Natural killer cell (primary cell): ENCODE results near the gene NDUFA13. TPM values are rescaled to one million over a fixed set of nuclear protein-coding genes. Genes with fewer than 3 reads are reported as not detected.

Experiments
- ATAC-seq, 3 donors: fragments of 150-1000 bp in 2 of 3; fragments of 200-7000 bp in 1 of 3; cut with Tn5 transposase; 1 replicate in 1 of 3; 2 replicates in 2 of 3; pipeline ENCODE4 v1.10.0; 2021; ENCODE audit warnings: mild to moderate bottlenecking in 2 of 3, moderate library complexity in 2 of 3
- DNase-seq, 2 donors: peaks; one replicate each; pipeline versions ENCODE4 v3.0.0 to v3.0.0-alpha.2; 2013 to 2021; ENCODE audit warnings: mixed read lengths in 1 of 2
- H3K27ac ChIP-seq: one replicate; pipeline ENCODE4 v1.5.1; 2013; ENCODE audit warnings: mild to moderate bottlenecking, low read length
- H3K27me3 ChIP-seq: one replicate; pipeline ENCODE4 v1.6.1; 2013; ENCODE audit warnings: low read length; ENCODE audit not compliant: control insufficient read depth, insufficient read depth
- H3K36me3 ChIP-seq: one replicate; pipeline ENCODE4 v1.6.1; 2013; ENCODE audit warnings: low read length; ENCODE audit not compliant: control insufficient read depth, insufficient read depth
- H3K4me1 ChIP-seq: one replicate; pipeline ENCODE4 v1.6.1; 2013; ENCODE audit warnings: low read length; ENCODE audit not compliant: control insufficient read depth, insufficient read depth
- H3K4me3 ChIP-seq: one replicate; pipeline ENCODE4 v1.5.1; 2013; ENCODE audit warnings: low read length
- H3K9me3 ChIP-seq: one replicate; pipeline ENCODE4 v1.6.1; 2013; ENCODE audit warnings: low read length; ENCODE audit not compliant: control insufficient read depth, insufficient read depth
- H3K27ac Mint-ChIP-seq, 2 donors: one replicate each; pipeline ENCODE4 v1.8.0; 2022; ENCODE audit warnings: mild to moderate bottlenecking in 2 of 2, mixed read lengths in 2 of 2, moderate library complexity in 1 of 2
- H3K27me3 Mint-ChIP-seq, 2 donors: one replicate each; pipeline ENCODE4 v1.8.0; 2022; ENCODE audit warnings: low read depth in 2 of 2, mixed read lengths in 2 of 2
- H3K36me3 Mint-ChIP-seq: one replicate; pipeline ENCODE4 v1.8.0; 2022; ENCODE audit warnings: mixed read lengths
- H3K4me1 Mint-ChIP-seq, 2 donors: one replicate each; pipeline ENCODE4 v1.8.0; 2022; ENCODE audit warnings: mixed read lengths in 2 of 2
- H3K4me3 Mint-ChIP-seq: one replicate; pipeline ENCODE4 v1.8.0; 2022; ENCODE audit warnings: mild to moderate bottlenecking, moderate library complexity, mixed read lengths
- H3K9me3 Mint-ChIP-seq, 2 donors: one replicate each; pipeline ENCODE4 v1.8.0; 2022; ENCODE audit warnings: mixed read lengths in 2 of 2
- CTCF ChIP-seq: fragments of 200-600 bp; IDR thresholded peaks from one replicate; pipeline ENCODE4 v1.8.0; 2022; ENCODE audit warnings: antibody characterized with exemption
- WGBS: methylation state at CpG from one replicate; pipeline ENCODE4 v1.1.7; 2013; ENCODE audit warnings: missing lambda C conversion rate; ENCODE audit not compliant: insufficient coverage; 5-methylcytosine and 5-hydroxymethylcytosine counted together
- intact Hi-C: fragments of 100-400 bp; cut with micrococcal nuclease; formaldehyde crosslinking; loops from one replicate; pipeline ENCODE4 v1.14.2; 2022
- total RNA-seq, 4 donors: library from RNA; stranded (reverse); fragments of 120-200 nt in 1 of 4; gene quantifications; one replicate each; pipeline versions ENCODE4 v1.2.3 to v1.2.4, GENCODE V29; 2013 to 2022

The NDUFA13 gene
- total RNA-seq, 3 donors from 2014 or later (not counting 1 experiment from before 2014, with no cell fraction given) = 165 to 191 (median 188) TPM

GRCh38 chr19:19566306-19566705 is 50.3 kb downstream of the NDUFA13 start:
- no peak overlapping the region for H3K27ac Mint-ChIP-seq
- no peaks in the 10 kb centered on the region for H3K36me3 Mint-ChIP-seq
- intact Hi-C loops = no loop called here
- H3K4me1 ChIP-seq = no peaks in the 10 kb centered on the region
- H3K36me3 ChIP-seq = no peaks in the 10 kb centered on the region
- no peaks in the 10 kb centered on the region for H3K27me3 Mint-ChIP-seq
- no peaks in the 10 kb centered on the region for H3K9me3 ChIP-seq
- ATAC-seq = no peak
- DNase-seq = no peak
- H3K4me3 Mint-ChIP-seq = no peak overlapping the region
- TF ChIP-seq CTCF = no peak
- H3K4me3 ChIP-seq = no peak overlapping the region
- no peak overlapping the region for H3K27ac ChIP-seq
- H3K9me3 Mint-ChIP-seq = no peaks in the 10 kb centered on the region
- H3K27me3 ChIP-seq = no peaks in the 10 kb centered on the region
- WGBS = 88% methylated on average over 7 of the region's 7 CpGs
- H3K4me1 Mint-ChIP-seq = no peaks in the 10 kb centered on the region

DNA sequence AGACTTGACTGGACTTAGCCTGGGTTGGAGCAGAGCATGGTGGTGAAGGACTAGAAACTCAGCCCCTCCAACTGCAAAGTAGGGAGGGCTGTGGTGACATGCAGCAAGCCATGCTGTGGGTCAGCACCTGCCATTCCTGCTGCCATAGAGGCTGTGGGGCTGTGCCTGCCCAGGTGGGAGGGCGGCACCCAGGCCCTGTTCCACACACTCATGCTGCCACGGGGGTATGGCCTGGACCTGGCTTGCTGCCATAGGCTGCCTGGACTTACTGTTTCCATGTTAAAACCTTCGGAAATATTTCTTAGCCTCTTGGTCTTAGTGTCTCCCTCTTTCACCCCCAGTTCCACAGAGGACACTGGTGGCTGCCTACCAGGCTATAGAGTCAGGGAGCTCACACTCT is 51.4 kb downstream of the NDUFA13 start:
- no peak for ATAC-seq
- Histone ChIP-seq H3K27ac (no peak overlapping the region), H3K4me3 (no peak overlapping the region), H3K4me1 (no peaks in the 10 kb centered on the region), H3K36me3 (no peaks in the 10 kb centered on the region), H3K27me3 (no peaks in the 10 kb centered on the region), H3K9me3 (no peaks in the 10 kb centered on the region)
- H3K9me3 Mint-ChIP-seq = no peaks in the 10 kb centered on the region
- H3K4me3 Mint-ChIP-seq = no peak overlapping the region
- intact Hi-C loops = no loop called here
- H3K36me3 Mint-ChIP-seq = no peaks in the 10 kb centered on the region
- no peak for DNase-seq
- no peaks in the 10 kb centered on the region for H3K27me3 Mint-ChIP-seq
- TF ChIP-seq CTCF = no peak
- peak overlapping the region in 1 of 2 donors; percentile 58 for H3K27ac Mint-ChIP-seq
- H3K4me1 Mint-ChIP-seq = no peaks in the 10 kb centered on the region
- WGBS = 92% methylated on average over 3 of the region's 3 CpGs

DNA sequence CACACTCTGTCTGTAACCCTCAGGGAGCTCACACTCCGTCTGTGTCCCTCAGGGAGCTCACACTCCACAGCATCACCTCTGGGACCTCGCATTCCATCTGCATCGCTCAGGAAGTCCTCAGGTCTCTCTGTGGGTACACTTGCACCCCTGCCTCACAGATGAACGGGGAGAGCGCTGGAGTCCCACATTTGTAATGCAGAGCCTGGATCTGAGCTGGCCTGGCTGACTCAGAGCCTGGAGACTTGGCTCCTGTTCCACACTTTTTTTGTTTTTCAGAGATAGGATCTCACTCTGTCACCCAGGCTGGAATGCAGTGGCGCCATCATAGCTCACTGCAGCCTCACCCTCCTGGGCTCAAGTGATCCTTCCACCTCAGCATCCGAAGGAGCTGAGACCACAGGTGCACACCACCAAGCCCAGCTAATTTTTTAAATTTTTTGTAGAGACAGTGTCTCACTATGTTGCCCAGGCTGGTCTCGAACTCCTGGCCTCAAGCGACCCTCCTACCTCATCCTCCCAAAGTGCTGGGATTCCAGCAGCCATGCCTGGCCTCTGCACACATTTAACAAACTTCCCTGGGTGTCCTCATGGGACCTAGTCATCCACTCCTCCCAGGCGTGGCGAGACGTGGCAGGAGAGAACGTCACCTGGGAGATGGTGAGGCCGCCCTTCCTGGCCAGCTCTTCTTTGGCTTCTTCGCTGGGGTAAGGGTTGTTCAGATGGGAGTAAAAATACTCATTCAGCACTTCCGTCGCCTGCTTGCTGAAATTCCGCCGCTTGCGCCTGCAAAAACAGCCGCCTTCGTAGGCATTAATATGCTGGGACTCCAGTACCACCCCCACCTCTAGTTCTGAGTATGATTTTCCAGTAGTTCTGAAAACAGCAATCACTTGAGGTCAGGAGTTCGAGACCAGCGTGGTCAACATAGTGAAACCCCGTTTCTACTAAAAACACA is 53.1 kb downstream of the NDUFA13 start:
- TF ChIP-seq CTCF = no peak
- Histone ChIP-seq H3K9me3 (no peaks in the 10 kb centered on the region), H3K36me3 (no peaks in the 10 kb centered on the region), H3K27me3 (no peaks in the 10 kb centered on the region), H3K4me3 (no peak overlapping the region), H3K27ac (no peak overlapping the region), H3K4me1 (no peaks in the 10 kb centered on the region)
- 95% methylated on average over 25 of the region's 25 CpGs for WGBS
- no peaks in the 10 kb centered on the region for H3K36me3 Mint-ChIP-seq
- H3K27ac Mint-ChIP-seq = no peak overlapping the region
- no peaks in the 10 kb centered on the region for H3K4me1 Mint-ChIP-seq
- no peak overlapping the region for H3K4me3 Mint-ChIP-seq
- intact Hi-C loops = no loop called here
- no peak for DNase-seq
- ATAC-seq = no peak
- no peaks in the 10 kb centered on the region for H3K27me3 Mint-ChIP-seq
- no peaks in the 10 kb centered on the region for H3K9me3 Mint-ChIP-seq
